Keratinocyte (primary cell): Measurements from ENCODE around the gene CENPA.

Experiments used
- EZH2 ChIP-seq: IDR thresholded peaks from one replicate; pipeline ENCODE4 v1.6.1; 2012; ENCODE audit warnings: inconsistent platforms, mild to moderate bottlenecking, low read length, moderate library complexity
- TF ChIP-seq, protein P1 (sequence below), 3 experiments: IDR thresholded peaks in 1 of 3; conservative IDR thresholded peaks in 1 of 3; optimal IDR thresholded peaks in 1 of 3; 2 replicates in 2 of 3; 3 replicates in 1 of 3; pipeline versions ENCODE3 to v1.5.1; 2011; ENCODE audit warnings: low read length in 3 of 3, mild to moderate bottlenecking in 3 of 3, moderate library complexity in 2 of 3, control low read depth in 1 of 3, inconsistent platforms in 1 of 3; ENCODE audit not compliant: insufficient read depth in 2 of 3; ENCODE audit errors: extremely low read depth in 1 of 3

DNA sequence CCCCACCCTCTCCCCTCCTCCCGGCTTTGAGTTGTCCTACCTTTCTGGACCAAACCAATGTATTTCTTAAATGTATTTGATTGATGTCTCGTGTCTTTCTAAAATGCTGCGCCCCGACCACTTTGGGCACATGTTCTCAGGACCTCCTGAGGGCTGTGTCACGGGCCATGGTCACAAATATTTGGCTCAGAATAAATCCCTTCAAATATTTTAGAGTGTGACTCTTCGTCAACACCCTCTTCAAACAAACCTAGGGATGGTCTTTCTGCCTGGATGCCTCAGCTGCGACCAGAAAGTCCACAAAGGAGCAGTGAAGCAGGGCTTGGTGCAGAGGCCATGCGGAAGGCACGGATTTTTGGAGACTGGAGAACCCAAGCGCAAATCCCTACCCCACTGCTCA, 22.8 kb upstream of the CENPA start:
- TF ChIP-seq, protein P1, sequence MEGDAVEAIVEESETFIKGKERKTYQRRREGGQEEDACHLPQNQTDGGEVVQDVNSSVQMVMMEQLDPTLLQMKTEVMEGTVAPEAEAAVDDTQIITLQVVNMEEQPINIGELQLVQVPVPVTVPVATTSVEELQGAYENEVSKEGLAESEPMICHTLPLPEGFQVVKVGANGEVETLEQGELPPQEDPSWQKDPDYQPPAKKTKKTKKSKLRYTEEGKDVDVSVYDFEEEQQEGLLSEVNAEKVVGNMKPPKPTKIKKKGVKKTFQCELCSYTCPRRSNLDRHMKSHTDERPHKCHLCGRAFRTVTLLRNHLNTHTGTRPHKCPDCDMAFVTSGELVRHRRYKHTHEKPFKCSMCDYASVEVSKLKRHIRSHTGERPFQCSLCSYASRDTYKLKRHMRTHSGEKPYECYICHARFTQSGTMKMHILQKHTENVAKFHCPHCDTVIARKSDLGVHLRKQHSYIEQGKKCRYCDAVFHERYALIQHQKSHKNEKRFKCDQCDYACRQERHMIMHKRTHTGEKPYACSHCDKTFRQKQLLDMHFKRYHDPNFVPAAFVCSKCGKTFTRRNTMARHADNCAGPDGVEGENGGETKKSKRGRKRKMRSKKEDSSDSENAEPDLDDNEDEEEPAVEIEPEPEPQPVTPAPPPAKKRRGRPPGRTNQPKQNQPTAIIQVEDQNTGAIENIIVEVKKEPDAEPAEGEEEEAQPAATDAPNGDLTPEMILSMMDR (optimal IDR thresholded peaks at IDR 0.05 in 1 of 3, IDR thresholded peaks at IDR 0.05 in 1 of 3, conservative IDR thresholded peaks at IDR 0.05 in 1 of 3; ENCODE audit: extremely low read depth in 1 of 3, insufficient read depth in 2 of 3, low read length in 3 of 3): no peak
- TF ChIP-seq EZH2: no peak
